ENCODE measurements around the gene SLC1A7. TPM values are rescaled to one million over a fixed set of nuclear protein-coding genes. Genes with fewer than 3 reads are reported as not detected.

Gene SLC1A7
- total RNA-seq, 1 donor from 2014 or later = not detected

- H3K4me3 ChIP-seq (ENCODE audit: low read depth, low read length) = no peak overlapping the region
- DNase-seq (ENCODE audit: low read depth) (peak; percentile 35), FAIRE-seq (no peak)
Measured at GRCh38 chr1:53107570-53108322, 34.7 kb downstream of the SLC1A7 start.

GRCh38 chr1:53107090-53107489 is 35.3 kb downstream of the SLC1A7 start:
- TF ChIP-seq, protein P1, sequence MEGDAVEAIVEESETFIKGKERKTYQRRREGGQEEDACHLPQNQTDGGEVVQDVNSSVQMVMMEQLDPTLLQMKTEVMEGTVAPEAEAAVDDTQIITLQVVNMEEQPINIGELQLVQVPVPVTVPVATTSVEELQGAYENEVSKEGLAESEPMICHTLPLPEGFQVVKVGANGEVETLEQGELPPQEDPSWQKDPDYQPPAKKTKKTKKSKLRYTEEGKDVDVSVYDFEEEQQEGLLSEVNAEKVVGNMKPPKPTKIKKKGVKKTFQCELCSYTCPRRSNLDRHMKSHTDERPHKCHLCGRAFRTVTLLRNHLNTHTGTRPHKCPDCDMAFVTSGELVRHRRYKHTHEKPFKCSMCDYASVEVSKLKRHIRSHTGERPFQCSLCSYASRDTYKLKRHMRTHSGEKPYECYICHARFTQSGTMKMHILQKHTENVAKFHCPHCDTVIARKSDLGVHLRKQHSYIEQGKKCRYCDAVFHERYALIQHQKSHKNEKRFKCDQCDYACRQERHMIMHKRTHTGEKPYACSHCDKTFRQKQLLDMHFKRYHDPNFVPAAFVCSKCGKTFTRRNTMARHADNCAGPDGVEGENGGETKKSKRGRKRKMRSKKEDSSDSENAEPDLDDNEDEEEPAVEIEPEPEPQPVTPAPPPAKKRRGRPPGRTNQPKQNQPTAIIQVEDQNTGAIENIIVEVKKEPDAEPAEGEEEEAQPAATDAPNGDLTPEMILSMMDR (IDR thresholded peaks at IDR 0.05; ENCODE audit: insufficient read depth, low read length, severe bottlenecking) = no peak
- H3K36me3 ChIP-seq (ENCODE audit: control insufficient read depth, insufficient read depth, low read length) = no peaks in the 10 kb centered on the region
- DNase-seq (ENCODE audit: low read depth) (no peak), FAIRE-seq (no peak)
- H3K27me3 ChIP-seq (ENCODE audit: control insufficient read depth, insufficient read depth, low read length) = peaks cover 2% of the 10 kb centered on the region
- H3K4me3 ChIP-seq (ENCODE audit: low read depth, low read length) = no peak overlapping the region

More at GRCh38 chr1:53107570-53108322, 34.7 kb downstream of the SLC1A7 start:
- TF ChIP-seq, protein P1 (IDR thresholded peaks at IDR 0.05; ENCODE audit: insufficient read depth, low read length, severe bottlenecking) = no peak
- Histone ChIP-seq H3K36me3 (ENCODE audit: control insufficient read depth, insufficient read depth, low read length) (no peaks in the 10 kb centered on the region), H3K27me3 (ENCODE audit: control insufficient read depth, insufficient read depth, low read length) (peaks cover 2% of the 10 kb centered on the region)

DNA sequence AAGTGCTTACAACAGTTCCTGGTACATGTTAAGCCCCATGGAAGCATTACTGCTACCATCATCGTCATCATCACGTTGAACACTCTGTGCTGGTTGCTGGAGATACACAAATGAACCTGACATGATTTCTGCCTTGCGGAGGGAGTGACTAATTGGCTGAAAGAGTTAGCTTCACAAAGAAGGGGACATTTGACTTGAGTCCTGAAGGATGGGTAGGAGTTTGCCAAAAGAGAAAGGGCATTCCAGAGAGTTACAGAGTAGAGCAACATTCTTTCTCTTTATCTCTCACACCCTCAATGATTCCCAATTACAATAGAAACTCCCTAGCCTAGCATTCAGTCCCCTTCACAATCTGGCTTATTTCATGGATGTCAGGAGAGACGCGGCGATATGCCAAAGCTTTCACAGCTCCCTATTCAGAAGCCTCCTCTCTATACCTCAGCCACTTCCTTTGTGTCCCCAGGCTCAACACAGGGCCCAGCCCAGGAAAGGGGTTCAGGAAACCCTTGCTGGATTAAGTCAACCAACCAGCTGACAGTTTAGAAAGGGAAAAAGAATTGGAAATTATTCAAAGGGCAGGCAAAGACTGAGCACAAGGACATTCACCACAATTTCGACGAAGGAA is 38.0 kb downstream of the SLC1A7 start:
- FAIRE-seq = no peak
- Histone ChIP-seq H3K36me3 (ENCODE audit: control insufficient read depth, insufficient read depth, low read length) (no peaks in the 10 kb centered on the region), H3K27me3 (ENCODE audit: control insufficient read depth, insufficient read depth, low read length) (peaks cover 2% of the 10 kb centered on the region), H3K4me3 (ENCODE audit: low read depth, low read length) (no peak overlapping the region)
- TF ChIP-seq, protein P1 (IDR thresholded peaks at IDR 0.05; ENCODE audit: insufficient read depth, low read length, severe bottlenecking) = no peak
- DNase-seq (ENCODE audit: low read depth) = no peak

DNA sequence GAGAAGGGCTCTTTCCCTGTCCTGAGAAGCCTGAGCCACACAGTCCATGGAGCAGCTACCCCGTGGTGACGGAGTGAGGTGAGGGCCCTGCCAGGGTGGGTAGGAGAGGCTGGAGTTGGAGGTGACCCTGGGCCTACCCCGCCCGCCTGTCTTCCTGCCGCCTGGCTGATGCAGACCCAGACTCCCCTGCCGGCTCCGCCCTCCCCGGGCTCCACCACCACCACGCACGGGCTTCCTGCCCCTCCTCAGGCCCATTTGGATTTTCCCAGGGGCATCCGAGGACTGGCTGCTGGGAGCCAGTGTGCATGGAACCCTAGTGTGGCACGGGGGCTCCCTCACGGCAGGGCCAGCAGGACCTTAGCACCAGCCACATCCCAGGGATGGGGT is 47.9 kb downstream of the SLC1A7 start:
- FAIRE-seq (no peak), DNase-seq (ENCODE audit: low read depth) (no peak)
- no peaks in the 10 kb centered on the region for H3K27me3 ChIP-seq (ENCODE audit: control insufficient read depth, insufficient read depth, low read length)
- no peaks in the 10 kb centered on the region for H3K36me3 ChIP-seq (ENCODE audit: control insufficient read depth, insufficient read depth, low read length)
- TF ChIP-seq, protein P1 (IDR thresholded peaks at IDR 0.05; ENCODE audit: insufficient read depth, low read length, severe bottlenecking) = no peak
- no peak overlapping the region for H3K4me3 ChIP-seq (ENCODE audit: low read depth, low read length)

DNA sequence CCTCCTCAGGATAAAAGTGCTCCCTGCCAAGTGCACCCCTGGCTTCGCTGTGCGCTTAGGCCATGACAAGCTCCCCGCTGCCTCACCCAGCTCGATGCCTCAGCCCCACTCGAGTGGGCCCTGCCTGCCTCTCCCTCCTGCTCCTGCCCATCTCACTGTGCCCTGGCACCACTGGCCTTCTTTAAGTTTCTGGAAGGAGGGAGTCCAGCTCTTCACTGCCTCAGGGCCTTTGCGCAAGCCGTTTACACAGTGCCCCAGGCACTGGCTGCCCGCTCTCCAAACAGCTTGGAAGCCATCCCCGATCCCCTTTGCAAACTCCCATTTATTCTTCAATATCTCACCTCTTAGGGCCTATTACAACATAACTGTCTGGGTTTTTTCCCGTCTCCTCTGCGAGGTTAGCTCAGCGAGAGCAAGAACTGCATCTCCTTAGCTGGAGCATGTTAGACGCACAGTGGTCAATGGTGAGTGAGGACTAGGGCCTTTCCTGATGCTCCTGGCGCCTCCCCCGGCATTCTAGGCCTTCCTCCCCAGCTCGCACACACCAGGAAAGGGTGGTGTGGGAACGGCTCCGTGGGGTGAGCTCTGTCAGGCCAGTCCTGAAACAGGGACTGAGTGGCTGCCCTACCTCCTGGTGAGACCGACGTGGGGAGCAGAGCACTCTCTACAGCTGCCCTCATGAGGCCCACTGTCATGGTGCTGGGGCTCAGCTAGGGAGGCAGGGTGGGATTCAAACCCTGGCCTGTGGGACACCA is 48.5 kb downstream of the SLC1A7 start:
- Histone ChIP-seq H3K36me3 (ENCODE audit: control insufficient read depth, insufficient read depth, low read length) (no peaks in the 10 kb centered on the region), H3K4me3 (ENCODE audit: low read depth, low read length) (no peak overlapping the region), H3K27me3 (ENCODE audit: control insufficient read depth, insufficient read depth, low read length) (no peaks in the 10 kb centered on the region)
- TF ChIP-seq, protein P1 (IDR thresholded peaks at IDR 0.05; ENCODE audit: insufficient read depth, low read length, severe bottlenecking) = no peak
- FAIRE-seq (no peak), DNase-seq (ENCODE audit: low read depth) (no peak)
